Lung (tissue), 12 donors: Measurements from ENCODE around the gene MYO10. TPM values are rescaled to one million over a fixed set of nuclear protein-coding genes. Genes with fewer than 3 reads are reported as not detected.

Experiments used
- ATAC-seq: fragments of 200-7000 bp; cut with Tn5 transposase; one replicate; pipeline ENCODE4 v1.9.1; 2020; ENCODE audit warnings: moderate number of reproducible peaks; ENCODE audit not compliant: insufficient read depth, low FRiP score
- DNase-seq, 3 donors: peaks; one replicate each; pipeline ENCODE4 v3.0.0-alpha.2; 2013 to 2017
- H3K27ac ChIP-seq, 2 donors: one replicate each; pipeline ENCODE4 v1.5.1; 2013; ENCODE audit warnings: mild to moderate bottlenecking in 2 of 2, moderate library complexity in 2 of 2, control low read depth in 1 of 2, inconsistent platforms in 1 of 2, low read depth in 1 of 2, low read length in 1 of 2
- H3K27me3 ChIP-seq, 3 donors: one replicate each; pipeline ENCODE4 v1.5.1; 2013; ENCODE audit warnings: low read length in 2 of 3; ENCODE audit not compliant: control insufficient read depth in 3 of 3, insufficient read depth in 3 of 3
- H3K36me3 ChIP-seq, 4 donors: one replicate each; pipeline ENCODE4 v1.5.1; 2013; ENCODE audit warnings: low read length in 4 of 4, mild to moderate bottlenecking in 1 of 4, moderate library complexity in 1 of 4; ENCODE audit not compliant: control insufficient read depth in 4 of 4, insufficient read depth in 4 of 4
- H3K4me1 ChIP-seq, 5 donors: one replicate each; pipeline ENCODE4 v1.5.1; 2013; ENCODE audit warnings: low read length in 5 of 5, mild to moderate bottlenecking in 2 of 5, moderate library complexity in 1 of 5; ENCODE audit not compliant: control insufficient read depth in 5 of 5, insufficient read depth in 5 of 5
- H3K4me3 ChIP-seq: one replicate; pipeline ENCODE4 v1.5.1; 2013; ENCODE audit warnings: mild to moderate bottlenecking, control low read depth, moderate library complexity
- H3K9ac ChIP-seq, 2 donors: one replicate each; pipeline ENCODE4 v1.5.1; 2013; ENCODE audit warnings: low read length in 2 of 2, control low read depth in 1 of 2; ENCODE audit not compliant: insufficient read depth in 1 of 2
- H3K9me3 ChIP-seq, 4 donors: one replicate each; pipeline ENCODE4 v1.5.1; 2013; ENCODE audit warnings: low read length in 3 of 4, mild to moderate bottlenecking in 1 of 4, moderate library complexity in 1 of 4; ENCODE audit not compliant: control insufficient read depth in 4 of 4, insufficient read depth in 3 of 4
- WGBS, 2 donors: extraction: QIAGEN DNeasy Blood & Tissue Kit; methylation state at CpG; one replicate each; pipeline ENCODE4 v1.1.7; 2013; 5-methylcytosine and 5-hydroxymethylcytosine counted together
- polyA plus RNA-seq, 2 donors: library from polyadenylated mRNA; stranded (reverse); fragments of 200-250 nt; gene quantifications; one replicate each; pipeline ENCODE4 v1.2.1, GENCODE V29; 2013
- total RNA-seq, 2 donors: library from RNA; depleted of rRNA in 1 of 2; stranded (reverse); fragments of >200 nt in 1 of 2; gene quantifications; one replicate each; pipeline ENCODE4 v1.2.1, GENCODE V29; 2014 to 2021
- TF ChIP-seq, protein P1 (sequence below): IDR thresholded peaks from 2 replicates; pipeline ENCODE4 v1.5.1; 2012; ENCODE audit warnings: mild to moderate bottlenecking; ENCODE audit errors: control extremely low read depth, extremely low read depth
- donor health status: control.
- donor health status: control.
- donor health status: Bipolar disorder and iron deficiency.
- donor health status: healthy.
- donor health status: DM: yes; HTN: yes; CAD: no.

MYO10 gene
- total and polyA plus RNA-seq, 4 donors: 10.6 to 71.5 (median 28.2) TPM

- H3K9ac ChIP-seq: no peak overlapping the region
- H3K36me3 ChIP-seq: no peaks in the 10 kb centered on the region
- peak in 1 of 3 donors; percentile 43 for DNase-seq
- WGBS, 2 donors: 61 to 62% methylated on average over 8 of the region's 8 CpGs
- ATAC-seq: no peak
- H3K9me3 ChIP-seq: no peaks in the 10 kb centered on the region
- H3K27ac ChIP-seq: no peak overlapping the region
- no peak overlapping the region for H3K4me3 ChIP-seq
- no peaks in the 10 kb centered on the region for H3K27me3 ChIP-seq
- peaks cover 0 to 8% (median 7%) of the 10 kb centered on the region in 5 donors for H3K4me1 ChIP-seq
- TF ChIP-seq, protein P1, sequence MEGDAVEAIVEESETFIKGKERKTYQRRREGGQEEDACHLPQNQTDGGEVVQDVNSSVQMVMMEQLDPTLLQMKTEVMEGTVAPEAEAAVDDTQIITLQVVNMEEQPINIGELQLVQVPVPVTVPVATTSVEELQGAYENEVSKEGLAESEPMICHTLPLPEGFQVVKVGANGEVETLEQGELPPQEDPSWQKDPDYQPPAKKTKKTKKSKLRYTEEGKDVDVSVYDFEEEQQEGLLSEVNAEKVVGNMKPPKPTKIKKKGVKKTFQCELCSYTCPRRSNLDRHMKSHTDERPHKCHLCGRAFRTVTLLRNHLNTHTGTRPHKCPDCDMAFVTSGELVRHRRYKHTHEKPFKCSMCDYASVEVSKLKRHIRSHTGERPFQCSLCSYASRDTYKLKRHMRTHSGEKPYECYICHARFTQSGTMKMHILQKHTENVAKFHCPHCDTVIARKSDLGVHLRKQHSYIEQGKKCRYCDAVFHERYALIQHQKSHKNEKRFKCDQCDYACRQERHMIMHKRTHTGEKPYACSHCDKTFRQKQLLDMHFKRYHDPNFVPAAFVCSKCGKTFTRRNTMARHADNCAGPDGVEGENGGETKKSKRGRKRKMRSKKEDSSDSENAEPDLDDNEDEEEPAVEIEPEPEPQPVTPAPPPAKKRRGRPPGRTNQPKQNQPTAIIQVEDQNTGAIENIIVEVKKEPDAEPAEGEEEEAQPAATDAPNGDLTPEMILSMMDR: no peak
These were observed 11.9 kb downstream of the MYO10 start for GRCh38 chr5:16924206-16924605.

DNA sequence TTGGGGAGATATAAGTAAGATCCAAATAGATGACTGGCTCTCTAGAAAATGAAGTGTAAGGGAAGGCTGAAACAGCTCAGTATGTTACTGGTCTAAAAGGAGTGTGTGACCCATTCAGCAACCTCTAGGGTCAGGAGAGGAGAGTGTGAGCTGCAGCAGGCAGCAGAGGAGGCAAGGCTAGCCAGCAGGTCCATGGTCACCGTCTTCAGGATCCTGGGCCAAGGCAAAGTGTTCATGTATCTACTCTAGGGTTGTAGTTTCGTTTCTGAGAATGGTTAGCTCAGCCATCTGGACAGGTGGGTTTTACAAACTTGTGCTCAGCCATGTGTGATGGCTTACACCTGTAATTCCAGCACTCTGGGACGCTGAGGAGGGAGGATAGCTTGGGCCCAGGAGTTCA, 13.7 kb downstream of the MYO10 start:
- Histone ChIP-seq H3K9me3 (no peaks in the 10 kb centered on the region), H3K27me3 (no peaks in the 10 kb centered on the region), H3K4me1 (peaks cover 0 to 12% (median 7%) of the 10 kb centered on the region in 5 donors), H3K9ac (no peak overlapping the region), H3K36me3 (no peaks in the 10 kb centered on the region), H3K27ac (peak overlapping the region in 1 of 2 donors; percentile 60), H3K4me3 (no peak overlapping the region)
- 80 to 93% methylated on average over 3 of the region's 3 CpGs for WGBS, 2 donors
- TF ChIP-seq, protein P1: no peak
- no peak for DNase-seq
- no peak for ATAC-seq

DNA sequence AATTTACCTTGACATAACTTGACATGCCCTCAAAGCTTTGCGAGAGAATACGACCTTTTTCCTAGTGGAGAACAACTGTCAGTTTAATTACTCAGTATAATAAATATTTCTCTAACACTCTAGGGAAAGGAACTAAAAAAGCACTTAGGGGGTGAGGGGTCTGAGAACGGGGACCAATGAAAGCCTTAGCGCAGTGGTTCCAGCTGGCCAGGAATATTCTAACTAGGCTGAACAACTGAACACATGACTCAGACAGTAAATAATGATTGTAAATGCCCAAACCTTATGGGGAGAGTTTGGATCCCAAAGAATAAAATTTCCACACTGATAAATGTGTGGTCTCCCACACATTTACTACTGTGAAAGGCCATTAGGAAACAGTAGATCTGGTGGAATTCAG, 14.9 kb downstream of the MYO10 start:
- DNase-seq (no peak), ATAC-seq (no peak)
- Histone ChIP-seq H3K27me3 (no peaks in the 10 kb centered on the region), H3K27ac (no peak overlapping the region), H3K4me1 (peaks cover 3 to 12% (median 7%) of the 10 kb centered on the region in 5 donors), H3K36me3 (no peaks in the 10 kb centered on the region), H3K9me3 (no peaks in the 10 kb centered on the region), H3K4me3 (no peak overlapping the region), H3K9ac (no peak overlapping the region)
- WGBS, 2 donors: 86 to 87% methylated on average over 4 of the region's 4 CpGs
- TF ChIP-seq, protein P1: no peak
